HepG2 (cell line): Measurements from ENCODE around the gene WWTR1. TPM values are rescaled to one million over a fixed set of nuclear protein-coding genes. Genes with fewer than 3 reads are reported as not detected.

Source experiments
- BRD4 ChIP-seq: sonication (generic); formaldehyde crosslinking; IDR thresholded peaks from 2 replicates; pipeline ENCODE4 v1.4.0; 2020; ENCODE audit warnings: missing genetic modification reagents
- EZH2 ChIP-seq: conservative IDR thresholded peaks from 2 replicates; pipeline ENCODE4 v1.6.1; 2012; ENCODE audit warnings: mild to moderate bottlenecking, low read depth, low read length, moderate library complexity
- HNF4G ChIP-seq, 2 experiments: sonication (generic) in 1 of 2; formaldehyde crosslinking in 1 of 2; IDR thresholded peaks; 2 replicates each; pipeline versions ENCODE4 v1.4.0 to v1.6.1; 2011 to 2020; ENCODE audit warnings: borderline replicate concordance in 2 of 2, low read depth in 2 of 2, mild to moderate bottlenecking in 2 of 2, low read length in 1 of 2, missing genetic modification reagents in 1 of 2, moderate library complexity in 1 of 2
- HOXA9 ChIP-seq: sonication (generic); formaldehyde crosslinking; IDR thresholded peaks from 2 replicates; pipeline ENCODE4 v1.8.1; 2022; ENCODE audit warnings: missing genetic modification reagents, mild to moderate bottlenecking, moderate library complexity, borderline replicate concordance
- KMT2A ChIP-seq: sonication (generic); formaldehyde crosslinking; IDR thresholded peaks from 2 replicates; pipeline ENCODE4 v1.4.0; 2020; ENCODE audit warnings: missing genetic modification reagents
- NFE2 ChIP-seq: sonication (generic); formaldehyde crosslinking; IDR thresholded peaks from 2 replicates; pipeline ENCODE4 v1.4.0; 2020; ENCODE audit warnings: missing genetic modification reagents
- RBFOX2 ChIP-seq: fragments of 200-400 bp; formaldehyde crosslinking; IDR thresholded peaks from 2 replicates; pipeline ENCODE4 v1.6.1; 2017; ENCODE audit warnings: low read depth, mild to moderate bottlenecking, low read length
- SIN3A ChIP-seq: IDR thresholded peaks from 2 replicates; pipeline ENCODE4 v1.6.1; 2011; ENCODE audit warnings: low read depth, mild to moderate bottlenecking, control low read depth, low read length, borderline replicate concordance
- ZBTB8A ChIP-seq: sonication (generic); formaldehyde crosslinking; IDR thresholded peaks from 2 replicates; pipeline ENCODE4 v1.4.0; 2020; ENCODE audit warnings: mild to moderate bottlenecking, low read depth, missing genetic modification reagents, borderline replicate concordance
- ZIK1 ChIP-seq: sonication (generic); formaldehyde crosslinking; IDR thresholded peaks from 2 replicates; pipeline ENCODE4 v1.5.0; 2020; ENCODE audit warnings: mild to moderate bottlenecking, low read depth, missing genetic modification reagents, borderline replicate concordance
- ZMYM3 ChIP-seq: sonication (generic); formaldehyde crosslinking; IDR thresholded peaks from 2 replicates; pipeline ENCODE4 v1.5.1; 2020; ENCODE audit warnings: mild to moderate bottlenecking, missing genetic modification reagents
- ZNF724P ChIP-seq: sonication (generic); formaldehyde crosslinking; IDR thresholded peaks from 2 replicates; pipeline ENCODE4 v1.8.0; 2022; ENCODE audit warnings: missing genetic modification reagents, borderline replicate concordance
- polyA plus RNA-seq, 8 experiments: library from polyadenylated mRNA; depleted of rRNA in 3 of 8; stranded (reverse) in 7 of 8; unstranded in 1 of 8; fragments of >200 nt; fragmentation: Illumina TruSeq in 4 of 8; extraction: Trizol in 4 of 8; gene quantifications; 2 replicates each; pipeline versions ENCODE4 v1.2.1 to v1.2.3, GENCODE V29; 2011 to 2016; ENCODE audit warnings: low read depth in 4 of 8, missing spikeins in 1 of 8, mixed read lengths in 1 of 8; ENCODE audit not compliant: insufficient read depth in 1 of 8
- total RNA-seq, 5 experiments: library from RNA; depleted of rRNA; stranded (reverse); fragments of >200 nt; fragmentation: Illumina TruSeq; extraction: Trizol; gene quantifications; 2 replicates each; pipeline ENCODE4 v1.2.3, GENCODE V29; 2016; ENCODE audit warnings: low read depth in 1 of 5
- TF ChIP-seq, protein P1 (sequence below): sonication (generic); formaldehyde crosslinking; IDR thresholded peaks from 2 replicates; pipeline ENCODE4 v1.5.1; 2020; ENCODE audit warnings: mild to moderate bottlenecking, missing genetic modification reagents
- TF ChIP-seq, protein P2 (sequence below): fragments of 450-650 bp; IDR thresholded peaks from 2 replicates; pipeline ENCODE4 v1.6.1; 2017
- TF ChIP-seq, protein P3 (sequence below): sonication (generic); formaldehyde crosslinking; IDR thresholded peaks from 2 replicates; pipeline ENCODE4 v1.8.1; 2023; ENCODE audit warnings: mild to moderate bottlenecking, moderate library complexity, missing genetic modification reagents
- TF ChIP-seq, protein P4 (sequence below): sonication (generic); formaldehyde crosslinking; IDR thresholded peaks from 2 replicates; pipeline ENCODE4 v1.5.1; 2020; ENCODE audit warnings: missing genetic modification reagents, mild to moderate bottlenecking, borderline replicate concordance
- TF ChIP-seq, protein P5 (sequence below), 2 experiments: fragments of 450-650 bp in 1 of 2; sonication (generic) in 1 of 2; formaldehyde crosslinking; IDR thresholded peaks; 2 replicates each; pipeline versions ENCODE4 v1.5.0 to v1.8.0; 2020 to 2022; ENCODE audit warnings: mild to moderate bottlenecking in 1 of 2, missing genetic modification reagents in 1 of 2
- TF ChIP-seq, protein P6 (sequence below): sonication (generic); formaldehyde crosslinking; IDR thresholded peaks from 2 replicates; pipeline ENCODE4 v1.8.0; 2022; ENCODE audit warnings: mild to moderate bottlenecking, missing genetic modification reagents, borderline replicate concordance

WWTR1 gene
- total and polyA plus RNA-seq, 2 of the 13 experiments (the other 11 are each of a cell fraction or from before 2014, with no cell fraction given): 19.7 to 139 TPM

DNA sequence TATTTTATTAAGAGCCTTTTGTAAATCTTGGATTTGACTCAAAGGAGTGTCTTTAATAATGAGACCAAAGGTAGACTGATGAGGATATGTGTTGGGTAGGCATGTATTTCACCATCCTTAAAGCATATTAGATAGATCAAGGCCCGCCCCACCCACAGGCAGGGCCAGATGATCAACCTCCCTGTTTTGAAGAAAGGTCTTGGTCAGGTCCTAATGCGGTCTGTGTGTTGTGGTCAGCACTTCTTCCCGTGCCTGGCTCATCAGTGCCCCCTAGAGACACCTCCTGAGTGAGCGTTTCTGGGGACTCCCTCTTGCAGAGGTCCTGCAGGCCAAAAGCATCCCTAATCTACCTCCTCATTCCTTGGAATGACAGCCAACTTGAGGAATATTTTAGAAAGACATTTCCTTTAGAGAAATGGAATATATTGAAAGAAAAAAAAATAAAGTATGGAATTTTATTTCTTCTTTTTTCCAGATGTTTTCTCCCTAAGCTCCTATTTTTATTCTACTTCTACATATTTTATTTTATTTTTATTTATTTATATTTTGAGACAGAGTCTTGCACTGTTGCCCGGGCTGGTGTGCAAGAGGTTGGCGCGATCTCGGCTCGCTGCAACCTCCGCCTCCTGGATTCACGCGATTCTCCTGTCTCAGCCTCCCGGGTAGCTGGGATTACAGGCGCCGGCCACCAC lies 177.4 kb downstream of the WWTR1 start (continued):
- TF ChIP-seq, protein P1, sequence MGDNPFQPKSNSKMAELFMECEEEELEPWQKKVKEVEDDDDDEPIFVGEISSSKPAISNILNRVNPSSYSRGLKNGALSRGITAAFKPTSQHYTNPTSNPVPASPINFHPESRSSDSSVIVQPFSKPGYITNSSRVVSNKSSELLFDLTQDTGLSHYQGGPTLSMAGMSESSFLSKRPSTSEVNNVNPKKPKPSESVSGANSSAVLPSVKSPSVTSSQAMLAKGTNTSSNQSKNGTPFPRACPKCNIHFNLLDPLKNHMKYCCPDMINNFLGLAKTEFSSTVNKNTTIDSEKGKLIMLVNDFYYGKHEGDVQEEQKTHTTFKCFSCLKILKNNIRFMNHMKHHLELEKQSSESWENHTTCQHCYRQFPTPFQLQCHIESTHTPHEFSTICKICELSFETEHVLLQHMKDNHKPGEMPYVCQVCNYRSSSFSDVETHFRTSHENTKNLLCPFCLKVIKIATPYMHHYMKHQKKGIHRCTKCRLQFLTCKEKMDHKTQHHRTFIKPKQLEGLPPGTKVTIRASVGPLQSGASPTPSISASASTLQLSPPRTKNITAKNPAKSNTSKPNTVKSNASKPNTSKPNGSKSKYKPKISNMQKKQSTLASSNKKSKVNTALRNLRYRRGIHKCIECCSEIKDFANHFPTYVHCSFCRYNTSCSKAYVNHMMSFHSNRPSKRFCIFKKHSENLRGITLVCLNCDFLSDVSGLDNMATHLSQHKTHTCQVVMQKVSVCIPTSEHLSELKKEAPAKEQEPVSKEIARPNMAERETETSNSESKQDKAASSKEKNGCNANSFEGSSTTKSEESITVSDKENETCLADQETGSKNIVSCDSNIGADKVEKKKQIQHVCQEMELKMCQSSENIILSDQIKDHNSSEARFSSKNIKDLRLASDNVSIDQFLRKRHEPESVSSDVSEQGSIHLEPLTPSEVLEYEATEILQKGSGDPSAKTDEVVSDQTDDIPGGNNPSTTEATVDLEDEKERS (CRISPR knock-in tag): no peak
- peak; percentile 41; the same call in 1 of the 2 replicates for TF ChIP-seq KMT2A (CRISPR knock-in tag)
- TF ChIP-seq, protein P2, sequence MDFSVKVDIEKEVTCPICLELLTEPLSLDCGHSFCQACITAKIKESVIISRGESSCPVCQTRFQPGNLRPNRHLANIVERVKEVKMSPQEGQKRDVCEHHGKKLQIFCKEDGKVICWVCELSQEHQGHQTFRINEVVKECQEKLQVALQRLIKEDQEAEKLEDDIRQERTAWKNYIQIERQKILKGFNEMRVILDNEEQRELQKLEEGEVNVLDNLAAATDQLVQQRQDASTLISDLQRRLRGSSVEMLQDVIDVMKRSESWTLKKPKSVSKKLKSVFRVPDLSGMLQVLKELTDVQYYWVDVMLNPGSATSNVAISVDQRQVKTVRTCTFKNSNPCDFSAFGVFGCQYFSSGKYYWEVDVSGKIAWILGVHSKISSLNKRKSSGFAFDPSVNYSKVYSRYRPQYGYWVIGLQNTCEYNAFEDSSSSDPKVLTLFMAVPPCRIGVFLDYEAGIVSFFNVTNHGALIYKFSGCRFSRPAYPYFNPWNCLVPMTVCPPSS: no peak
- TF ChIP-seq, protein P3, sequence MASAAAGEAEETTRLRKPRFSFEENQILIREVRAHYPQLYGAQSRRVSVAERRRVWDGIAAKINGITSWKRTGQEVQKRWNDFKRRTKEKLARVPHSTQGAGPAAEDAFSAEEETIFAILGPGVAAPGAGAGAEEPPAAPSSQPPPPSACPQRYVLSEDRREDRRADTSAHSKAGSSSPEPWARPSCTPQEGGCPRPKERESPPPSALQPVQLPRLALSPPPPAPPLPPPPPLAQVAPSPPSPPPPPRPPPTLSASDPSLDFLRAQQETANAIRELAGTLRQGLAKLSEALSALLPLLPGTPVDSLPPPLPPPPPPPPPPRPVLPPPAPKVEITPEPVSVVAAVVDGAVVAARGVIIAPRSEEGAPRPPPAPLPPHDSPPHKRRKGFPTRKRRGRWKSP (CRISPR knock-in tag): no peak
- TF ChIP-seq, protein P4, sequence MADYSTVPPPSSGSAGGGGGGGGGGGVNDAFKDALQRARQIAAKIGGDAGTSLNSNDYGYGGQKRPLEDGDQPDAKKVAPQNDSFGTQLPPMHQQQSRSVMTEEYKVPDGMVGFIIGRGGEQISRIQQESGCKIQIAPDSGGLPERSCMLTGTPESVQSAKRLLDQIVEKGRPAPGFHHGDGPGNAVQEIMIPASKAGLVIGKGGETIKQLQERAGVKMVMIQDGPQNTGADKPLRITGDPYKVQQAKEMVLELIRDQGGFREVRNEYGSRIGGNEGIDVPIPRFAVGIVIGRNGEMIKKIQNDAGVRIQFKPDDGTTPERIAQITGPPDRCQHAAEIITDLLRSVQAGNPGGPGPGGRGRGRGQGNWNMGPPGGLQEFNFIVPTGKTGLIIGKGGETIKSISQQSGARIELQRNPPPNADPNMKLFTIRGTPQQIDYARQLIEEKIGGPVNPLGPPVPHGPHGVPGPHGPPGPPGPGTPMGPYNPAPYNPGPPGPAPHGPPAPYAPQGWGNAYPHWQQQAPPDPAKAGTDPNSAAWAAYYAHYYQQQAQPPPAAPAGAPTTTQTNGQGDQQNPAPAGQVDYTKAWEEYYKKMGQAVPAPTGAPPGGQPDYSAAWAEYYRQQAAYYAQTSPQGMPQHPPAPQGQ (CRISPR knock-in tag): no peak
- 0 out of 2 replicates have a peak, but pooled peaks have one; percentile 47 for TF ChIP-seq BRD4 (CRISPR knock-in tag)
- no peak for TF ChIP-seq HNF4G (IDR thresholded peaks at IDR 0.05; ENCODE audit: borderline replicate concordance, low read depth, low read length)
- TF ChIP-seq HNF4G (CRISPR knock-in tag; IDR thresholded peaks at IDR 0.05; ENCODE audit: borderline replicate concordance, low read depth): no peak
- TF ChIP-seq, protein P5, sequence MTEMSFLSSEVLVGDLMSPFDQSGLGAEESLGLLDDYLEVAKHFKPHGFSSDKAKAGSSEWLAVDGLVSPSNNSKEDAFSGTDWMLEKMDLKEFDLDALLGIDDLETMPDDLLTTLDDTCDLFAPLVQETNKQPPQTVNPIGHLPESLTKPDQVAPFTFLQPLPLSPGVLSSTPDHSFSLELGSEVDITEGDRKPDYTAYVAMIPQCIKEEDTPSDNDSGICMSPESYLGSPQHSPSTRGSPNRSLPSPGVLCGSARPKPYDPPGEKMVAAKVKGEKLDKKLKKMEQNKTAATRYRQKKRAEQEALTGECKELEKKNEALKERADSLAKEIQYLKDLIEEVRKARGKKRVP (CRISPR knock-in tag; IDR thresholded peaks at IDR 0.05): no peak
- TF ChIP-seq ZMYM3 (CRISPR knock-in tag): no peak
- no peak for TF ChIP-seq RBFOX2
- 0 out of 2 replicates have a peak, but pooled peaks have one; percentile 24 for TF ChIP-seq ZNF724P (CRISPR knock-in tag)
- TF ChIP-seq, protein P6, sequence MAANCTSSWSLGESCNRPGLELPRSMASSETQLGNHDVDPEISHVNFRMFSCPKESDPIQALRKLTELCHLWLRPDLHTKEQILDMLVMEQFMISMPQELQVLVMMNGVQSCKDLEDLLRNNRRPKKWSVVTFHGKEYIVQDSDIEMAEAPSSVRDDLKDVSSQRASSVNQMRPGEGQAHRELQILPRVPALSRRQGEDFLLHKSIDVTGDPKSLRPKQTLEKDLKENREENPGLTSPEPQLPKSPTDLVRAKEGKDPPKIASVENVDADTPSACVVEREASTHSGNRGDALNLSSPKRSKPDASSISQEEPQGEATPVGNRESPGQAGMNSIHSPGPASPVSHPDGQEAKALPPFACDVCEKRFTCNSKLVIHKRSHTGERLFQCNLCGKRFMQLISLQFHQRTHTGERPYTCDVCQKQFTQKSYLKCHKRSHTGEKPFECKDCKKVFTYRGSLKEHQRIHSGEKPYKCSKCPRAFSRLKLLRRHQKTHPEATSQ: no peak
- no peak for TF ChIP-seq SIN3A
- TF ChIP-seq ZIK1 (CRISPR knock-in tag): no peak
- TF ChIP-seq EZH2: no peak
- no peak for TF ChIP-seq HOXA9
- no peak for TF ChIP-seq ZBTB8A (CRISPR knock-in tag)
- TF ChIP-seq NFE2: no peak
